H1 (cell line): ENCODE measurements around the gene RSBN1. TPM values are rescaled to one million over a fixed set of nuclear protein-coding genes. Genes with fewer than 3 reads are reported as not detected.

Experiments used
- CTCF ChIA-PET: fragments of 300-600 bp; sonication (Branson Sonifier 250); formaldehyde crosslinking; loops from one replicate; lab custom pipeline; 2021; ENCODE audit not compliant: partially characterized antibody; lab: Charles Lee
- POLR2A ChIA-PET: fragments of 300-600 bp; sonication (Branson Sonifier 250); formaldehyde crosslinking; loops from one replicate; lab custom pipeline; 2021; ENCODE audit warnings: inconsistent platforms; ENCODE audit not compliant: partially characterized antibody; lab: Charles Lee
- DNase-seq, 2 experiments: peaks; one replicate each; pipeline versions ENCODE4 v3.0.0 to v3.0.0-alpha.2; 2010 to 2022; ENCODE audit warnings: low spot score in 2 of 2, low read depth in 1 of 2, mixed read lengths in 1 of 2
- FAIRE-seq: peaks from 2 replicates; lab custom pipeline; 2011; peaks lifted over from hg19 to GRCh38; lab: Jason Lieb, UNC
- H2AFZ ChIP-seq: 2 replicates; pipeline ENCODE4 v1.8.1; 2012; ENCODE audit warnings: low read length, inconsistent platforms
- H2AK5ac ChIP-seq: 2 replicates; pipeline ENCODE4 v1.6.1; 2013; ENCODE audit warnings: low read depth, low read length
- H2BK120ac ChIP-seq: replicated peaks from 2 replicates; pipeline ENCODE3; 2013; ENCODE audit warnings: low read depth, low read length, inconsistent platforms
- H2BK12ac ChIP-seq: 2 replicates; pipeline ENCODE4 v1.6.1; 2013; ENCODE audit warnings: low read depth, low read length
- H2BK15ac ChIP-seq: 2 replicates; pipeline ENCODE4 v1.6.1; 2013; ENCODE audit warnings: low read length
- H2BK20ac ChIP-seq: 2 replicates; pipeline ENCODE4 v1.6.1; 2013; ENCODE audit warnings: low read length
- H2BK5ac ChIP-seq: 2 replicates; pipeline ENCODE4 v1.6.1; 2013; ENCODE audit warnings: low read depth, low read length
- H3K14ac ChIP-seq: 2 replicates; pipeline ENCODE4 v1.6.1; 2013; ENCODE audit warnings: inconsistent platforms; ENCODE audit not compliant: insufficient read length
- H3K18ac ChIP-seq: 2 replicates; pipeline ENCODE4 v1.6.1; 2013; ENCODE audit warnings: low read length; ENCODE audit errors: extremely low read depth
- H3K23ac ChIP-seq: 2 replicates; pipeline ENCODE4 v1.6.1; 2013; ENCODE audit warnings: inconsistent platforms; ENCODE audit not compliant: insufficient read length
- H3K23me2 ChIP-seq: 2 replicates; pipeline ENCODE4 v1.6.1; 2013; ENCODE audit warnings: low read depth, low read length
- H3K27ac ChIP-seq: 2 replicates; pipeline ENCODE4 v1.6.1; 2011; ENCODE audit warnings: low read depth, low read length, inconsistent platforms
- H3K27me3 ChIP-seq, 4 experiments: replicated peaks in 1 of 4; 1 replicate in 1 of 4; 2 replicates in 3 of 4; pipeline versions ENCODE4 v1.6.1 to v1.8.1; 2011 to 2013; ENCODE audit warnings: low read length in 3 of 4, mild to moderate bottlenecking in 3 of 4, inconsistent platforms in 2 of 4, mixed read lengths in 2 of 4, moderate library complexity in 1 of 4; ENCODE audit not compliant: control insufficient read depth in 3 of 4, insufficient read depth in 3 of 4; ENCODE audit errors: extremely low read depth in 1 of 4
- H3K36me3 ChIP-seq, 4 experiments: 2 replicates each; pipeline versions ENCODE4 v1.6.1 to v1.8.1; 2011 to 2013; ENCODE audit warnings: mild to moderate bottlenecking in 4 of 4, low read length in 3 of 4, moderate library complexity in 2 of 4, control low read depth in 1 of 4, inconsistent platforms in 1 of 4; ENCODE audit not compliant: insufficient read depth in 4 of 4, control insufficient read depth in 2 of 4
- H3K4ac ChIP-seq: replicated peaks from 2 replicates; pipeline ENCODE3; 2013; ENCODE audit warnings: low read length, low read depth, mixed read lengths, inconsistent platforms; ENCODE audit not compliant: insufficient read length
- H3K4me1 ChIP-seq, 4 experiments: replicated peaks in 1 of 4; 1 replicate in 1 of 4; 2 replicates in 3 of 4; pipeline versions ENCODE4 v1.6.1 to v1.8.1; 2011 to 2013; ENCODE audit warnings: low read length in 3 of 4, inconsistent platforms in 2 of 4, mixed read lengths in 1 of 4; ENCODE audit not compliant: insufficient read depth in 4 of 4, control insufficient read depth in 3 of 4
- H3K4me2 ChIP-seq, 2 experiments: 2 replicates each; pipeline versions ENCODE4 v1.6.1 to v1.8.1; 2011 to 2013; ENCODE audit warnings: low read depth in 2 of 2, low read length in 2 of 2, control low read depth in 1 of 2, inconsistent platforms in 1 of 2, mild to moderate bottlenecking in 1 of 2; ENCODE audit not compliant: insufficient read depth in 1 of 2
- H3K4me3 ChIP-seq, 4 experiments: fragments of 200-600, 300-600 bp in 1 of 4; sonication (generic), shearing (Covaris generic), sonication (Bioruptor Twin) in 1 of 4; 2 replicates each; pipeline versions ENCODE4 v1.5.1 to v1.8.1; 2011 to 2016; ENCODE audit warnings: low read length in 4 of 4, low read depth in 3 of 4, control low read depth in 2 of 4, inconsistent platforms in 2 of 4, mild to moderate bottlenecking in 2 of 4, mixed read lengths in 1 of 4, moderate library complexity in 1 of 4; ENCODE audit not compliant: insufficient read depth in 2 of 4; ENCODE audit errors: extremely low read depth in 1 of 4
- H3K56ac ChIP-seq: replicated peaks from 2 replicates; pipeline ENCODE3; 2013; ENCODE audit warnings: low read depth, mild to moderate bottlenecking, mixed read lengths, low read length, inconsistent platforms; ENCODE audit not compliant: insufficient read length
- H3K79me1 ChIP-seq: 2 replicates; pipeline ENCODE4 v1.6.1; 2013; ENCODE audit warnings: low read depth, low read length, control low read depth
- H3K79me2 ChIP-seq, 2 experiments: 2 replicates each; pipeline versions ENCODE4 v1.6.1 to v1.8.1; 2012 to 2013; ENCODE audit warnings: low read length in 2 of 2, mild to moderate bottlenecking in 2 of 2, inconsistent platforms in 1 of 2; ENCODE audit not compliant: insufficient read depth in 2 of 2, control insufficient read depth in 1 of 2
- H3K9ac ChIP-seq, 4 experiments: replicated peaks in 1 of 4; 1 replicate in 1 of 4; 2 replicates in 3 of 4; pipeline versions ENCODE4 v1.6.1 to v1.8.1; 2011 to 2013; ENCODE audit warnings: low read depth in 3 of 4, low read length in 3 of 4, control low read depth in 2 of 4, mild to moderate bottlenecking in 2 of 4, moderate library complexity in 2 of 4, inconsistent platforms in 1 of 4; ENCODE audit errors: extremely low read depth in 1 of 4
- H3K9me3 ChIP-seq, 2 experiments: 2 replicates each; pipeline versions ENCODE4 v1.6.1 to v1.8.1; 2012 to 2013; ENCODE audit warnings: mild to moderate bottlenecking in 2 of 2, moderate library complexity in 2 of 2, control low read depth in 1 of 2, inconsistent platforms in 1 of 2, low read depth in 1 of 2, low read length in 1 of 2, mixed read lengths in 1 of 2; ENCODE audit not compliant: insufficient read depth in 2 of 2
- H4K20me1 ChIP-seq, 2 experiments: replicated peaks in 1 of 2; 2 replicates each; pipeline versions ENCODE3 to v1.8.1; 2011 to 2013; ENCODE audit warnings: inconsistent platforms in 2 of 2, low read length in 2 of 2, mild to moderate bottlenecking in 1 of 2; ENCODE audit not compliant: insufficient read depth in 2 of 2, control insufficient read depth in 1 of 2
- H4K5ac ChIP-seq: 2 replicates; pipeline ENCODE4 v1.6.1; 2013; ENCODE audit warnings: low read length, low read depth, mixed read lengths, inconsistent platforms; ENCODE audit not compliant: insufficient read length
- H4K8ac ChIP-seq: 2 replicates; pipeline ENCODE4 v1.8.0; 2013; ENCODE audit warnings: mild to moderate bottlenecking, moderate library complexity, low read length, inconsistent platforms; ENCODE audit not compliant: insufficient read depth; ENCODE audit errors: extremely low read depth
- H4K91ac ChIP-seq: replicated peaks from 2 replicates; pipeline ENCODE3; 2013; ENCODE audit warnings: low read length, mixed read lengths, inconsistent platforms; ENCODE audit not compliant: insufficient read length
- BCL11A ChIP-seq, 2 experiments: IDR thresholded peaks; one replicate each; pipeline ENCODE4 v1.6.1; 2011; ENCODE audit warnings: low read depth in 2 of 2, low read length in 2 of 2, mild to moderate bottlenecking in 2 of 2
- CHD1 ChIP-seq: IDR thresholded peaks from 2 replicates; pipeline ENCODE4 v1.6.1; 2012; ENCODE audit warnings: low read depth, low read length, improper control_type of control experiment
- CHD2 ChIP-seq: IDR thresholded peaks from 2 replicates; pipeline ENCODE4 v1.6.1; 2012; ENCODE audit warnings: low read length, improper control_type of control experiment
- E2F6 ChIP-seq: IDR thresholded peaks from 2 replicates; pipeline ENCODE4 v1.6.1; 2012; ENCODE audit warnings: inconsistent platforms
- EZH2 ChIP-seq: fragments of 200-600 bp; sonication (generic); IDR thresholded peaks from 2 replicates; pipeline ENCODE4 v1.7.1; 2012; ENCODE audit warnings: low read depth, mild to moderate bottlenecking, moderate library complexity, low read length, inconsistent platforms; ENCODE audit not compliant: severe bottlenecking
- PHF8 ChIP-seq: fragments of 200-600 bp; sonication (generic); conservative IDR thresholded peaks from 2 replicates; pipeline ENCODE4 v1.7.1; 2012; ENCODE audit warnings: low read depth, mild to moderate bottlenecking, inconsistent platforms, low read length, moderate library complexity
- POLR2AphosphoS5 ChIP-seq: IDR thresholded peaks from 2 replicates; pipeline ENCODE4 v1.6.1; 2011; ENCODE audit warnings: low read depth, low read length
- RFX5 ChIP-seq: IDR thresholded peaks from 2 replicates; pipeline ENCODE4 v1.6.1; 2011; ENCODE audit warnings: low read depth, low read length, improper control_type of control experiment, borderline replicate concordance
- SP2 ChIP-seq: IDR thresholded peaks from 2 replicates; pipeline ENCODE4 v1.6.1; 2012; ENCODE audit warnings: mild to moderate bottlenecking, low read length, inconsistent platforms
- SP4 ChIP-seq: IDR thresholded peaks from 2 replicates; pipeline ENCODE4 v1.6.1; 2012; ENCODE audit warnings: low read length, inconsistent platforms
- TCF12 ChIP-seq: IDR thresholded peaks from 2 replicates; pipeline ENCODE4 v1.6.1; 2011; ENCODE audit warnings: low read depth, mild to moderate bottlenecking, low read length
- TEAD4 ChIP-seq: IDR thresholded peaks from 2 replicates; pipeline ENCODE4 v1.6.1; 2012; ENCODE audit warnings: low read depth, low read length, inconsistent platforms, mixed read lengths
- ZNF274 ChIP-seq: IDR thresholded peaks from 2 replicates; pipeline ENCODE4 v1.7.0; 2012; ENCODE audit warnings: low read length, borderline replicate concordance; ENCODE audit errors: extremely low read depth
- WGBS, 2 experiments: shearing (Covaris generic) in 1 of 2; methylation state at CpG; one replicate each; pipeline versions ENCODE4 v1.1.6 to v1.1.7; 2013 to 2015; ENCODE audit warnings: low lambda C conversion rate in 2 of 2, mixed read lengths in 2 of 2, inconsistent platforms in 1 of 2, low coverage in 1 of 2, missing lambda C conversion rate in 1 of 2; ENCODE audit not compliant: insufficient replicate concordance in 2 of 2, insufficient coverage in 1 of 2, insufficient read length in 1 of 2; ENCODE audit errors: extremely low coverage in 1 of 2, missing lambda C conversion rate in 1 of 2; 5-methylcytosine and 5-hydroxymethylcytosine counted together
- polyA plus RNA-seq, 7 experiments: library from polyadenylated mRNA; depleted of rRNA in 3 of 7; stranded (reverse) in 5 of 7; unstranded in 2 of 7; fragments of >200 nt in 5 of 7; fragments of 200-250 nt in 2 of 7; gene quantifications; 1 replicate in 5 of 7; 2 replicates in 1 of 7; 4 replicates in 1 of 7; pipeline versions ENCODE4 v1.2.1 to v1.2.3, GENCODE V29; 2011 to 2013; ENCODE audit warnings: missing spikeins in 2 of 7, mixed read lengths in 2 of 7
- total RNA-seq: library from RNA; stranded (reverse); fragmentation: NEBNext Ultra II Directional; extraction: Animal tissue kit (Norgen Biotek cat#: 25700); gene quantifications from 2 replicates; pipeline ENCODE4 v1.2.1, GENCODE V29; 2021

Gene RSBN1
- total and polyA plus RNA-seq, 2 of the 8 experiments (the other 6 are each of a cell fraction or from before 2014, with no cell fraction given): 4.2 to 17.6 TPM

DNA sequence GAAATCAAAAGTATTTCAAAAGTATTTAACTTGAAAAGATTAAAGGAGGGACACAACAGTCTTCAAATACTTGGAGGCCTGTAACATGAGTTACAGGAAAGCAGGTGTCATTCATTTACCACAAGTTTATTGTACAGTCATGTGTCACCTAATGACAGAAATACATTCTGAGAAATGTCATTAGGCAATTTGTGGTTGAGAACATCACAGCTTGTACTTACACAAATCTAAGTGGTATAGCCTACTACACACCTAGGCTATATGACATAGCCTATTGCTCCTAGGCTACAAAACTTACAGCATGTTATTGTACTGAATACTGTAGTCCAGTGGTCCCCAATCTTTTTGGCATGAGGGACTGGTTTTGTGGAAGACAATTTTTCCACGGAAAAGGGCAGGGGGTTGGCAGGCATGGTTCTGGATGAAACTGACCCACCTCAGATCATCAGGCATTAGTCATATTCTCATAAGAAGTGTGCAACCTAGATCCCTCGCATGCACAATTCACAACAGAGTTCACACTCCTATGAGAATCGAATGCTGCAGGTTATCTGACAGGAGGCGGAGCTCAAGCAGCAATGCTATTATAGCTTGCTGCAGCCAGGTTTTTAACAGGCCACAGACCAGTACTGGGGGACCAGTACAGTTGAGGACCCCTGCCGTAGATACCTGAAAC lies 28.0 kb downstream of the RSBN1 start:
- CTCF ChIA-PET: interaction anchor here (0.6 to 1.2 kb wide), 2 partner anchors 14 to 1066 kb away, joined by 3 read pairs; a partner anchor contains a TSS
- H3K27me3 ChIP-seq: no peaks in the 10 kb centered on the region
- no peak for FAIRE-seq

More for the DNA sequence above, 28.0 kb downstream of the RSBN1 start:
- Histone ChIP-seq H2BK120ac (no peak overlapping the region), H3K18ac (no peak overlapping the region), H4K5ac (no peak overlapping the region), H3K23me2 (no peaks in the 10 kb centered on the region), H3K9ac (no peak overlapping the region), H2BK12ac (no peak overlapping the region), H3K4me3 (no peak overlapping the region), H4K20me1 (peaks cover 2 to 7% of the 10 kb centered on the region in 2 experiments), H2AK5ac (no peak overlapping the region), H3K27ac (no peak overlapping the region), H4K91ac (no peak overlapping the region), H3K23ac (no peak overlapping the region), H3K4me2 (no peak overlapping the region), H2BK15ac (no peak overlapping the region), H3K79me1 (peaks cover 4% of the 10 kb centered on the region; the same call in 1 of the 2 replicates), H2BK20ac (no peak overlapping the region), H4K8ac (no peak overlapping the region), H3K79me2 (peaks cover 0 to 58% of the 10 kb centered on the region in 2 experiments; a peak in 2 of 4 replicates), H3K36me3 (no peaks in the 10 kb centered on the region), H2AFZ (no peak overlapping the region), H3K4ac (no peak overlapping the region), H3K9me3 (no peaks in the 10 kb centered on the region), H2BK5ac (no peak overlapping the region), H3K56ac (no peak overlapping the region), H3K4me1 (peaks cover 0 to 3% (median under 1%) of the 10 kb centered on the region in 4 experiments; a peak in 4 of 7 replicates), H3K14ac (no peak overlapping the region)
- WGBS, 2 experiments: 97% methylated on average over 5 of the region's 5 CpGs; no CpG with 5 or more reads in 1 of the 2 experiments
- DNase-seq: no peak
- no peak for TF ChIP-seq BCL11A (IDR thresholded peaks at IDR 0.05; ENCODE audit: low read depth in 2 of 2, low read length in 2 of 2)
- no peak for TF ChIP-seq ZNF274
- TF ChIP-seq TEAD4: no peak
- TF ChIP-seq SP2: no peak
- no peak for TF ChIP-seq TCF12
- TF ChIP-seq RFX5: no peak
- no peak for TF ChIP-seq SP4
- no peak for TF ChIP-seq EZH2
- no peak for TF ChIP-seq POLR2AphosphoS5
- no peak for TF ChIP-seq PHF8
- TF ChIP-seq E2F6: no peak
- no peak for TF ChIP-seq CHD2
- no peak for TF ChIP-seq CHD1
- POLR2A ChIA-PET: interaction anchor here (0.6 to 1.1 kb wide), 3 partner anchors 7 to 120 kb away, joined by 3 read pairs; no protein-coding TSS in a partner anchor
